Measurements from ENCODE around the gene WDR44. TPM values are rescaled to one million over a fixed set of nuclear protein-coding genes. Genes with fewer than 3 reads are reported as not detected.
"Not testable (repeated sequence)": the region's sequence is repeated elsewhere in the genome, so short reads cannot be mapped to it uniquely, and the experiment has no call there.

The WDR44 gene
- total and polyA plus RNA-seq, 4 donors = 8.4 to 21.2 (median 14.1) TPM

DNA sequence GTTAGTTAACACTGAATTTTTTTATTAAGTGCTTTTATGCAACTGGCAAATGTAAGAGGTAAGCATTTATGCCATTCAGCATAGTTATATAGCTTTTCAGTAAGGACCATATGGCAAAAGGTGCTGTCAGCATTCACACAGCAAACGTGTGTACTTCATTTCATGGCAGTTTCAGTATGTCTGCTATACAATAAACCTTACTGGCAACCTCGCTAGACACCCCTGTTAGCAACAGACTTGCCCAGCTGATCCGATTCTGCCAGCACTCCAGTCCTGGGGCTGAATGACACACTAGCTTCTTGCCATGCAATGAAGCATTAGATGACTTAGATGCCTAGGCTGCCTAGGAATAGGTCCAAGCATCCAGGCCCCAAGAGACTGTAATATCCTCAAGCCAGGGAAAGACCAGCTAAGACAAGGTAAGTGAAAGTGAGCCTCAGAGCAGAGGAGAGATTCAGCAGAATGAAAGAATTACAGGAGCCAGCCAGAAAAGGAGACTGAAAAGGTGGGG, 102.4 kb downstream of the WDR44 start:
- intact Hi-C loops (cut with DNase I) = no loop called here
- H3K9me3 ChIP-seq (ENCODE audit: control insufficient read depth, low read length) = no peaks in the 10 kb centered on the region
- DNase-seq (no peak), ATAC-seq (ENCODE audit: low FRiP score) (no peak)
- H3K27me3 ChIP-seq (ENCODE audit: control insufficient read depth in 1 of 2, insufficient read depth in 2 of 2, low read length in 1 of 2) = no peaks in the 10 kb centered on the region
- no peak overlapping the region for H3K4me3 ChIP-seq (ENCODE audit: low read length in 2 of 2)
- WGBS, 2 donors = 29 to 41% methylated on average over 3 of the region's 3 CpGs
- H3K4me1 ChIP-seq (ENCODE audit: control insufficient read depth in 1 of 2, insufficient read depth in 2 of 2, low read length in 2 of 2) = no peaks in the 10 kb centered on the region
- H3K27ac ChIP-seq (ENCODE audit: low read depth in 1 of 2, low read length in 2 of 2) = no peak overlapping the region
- no peaks in the 10 kb centered on the region for H3K36me3 ChIP-seq (ENCODE audit: control insufficient read depth in 1 of 2, insufficient read depth in 2 of 2, low read length in 1 of 2)

DNA sequence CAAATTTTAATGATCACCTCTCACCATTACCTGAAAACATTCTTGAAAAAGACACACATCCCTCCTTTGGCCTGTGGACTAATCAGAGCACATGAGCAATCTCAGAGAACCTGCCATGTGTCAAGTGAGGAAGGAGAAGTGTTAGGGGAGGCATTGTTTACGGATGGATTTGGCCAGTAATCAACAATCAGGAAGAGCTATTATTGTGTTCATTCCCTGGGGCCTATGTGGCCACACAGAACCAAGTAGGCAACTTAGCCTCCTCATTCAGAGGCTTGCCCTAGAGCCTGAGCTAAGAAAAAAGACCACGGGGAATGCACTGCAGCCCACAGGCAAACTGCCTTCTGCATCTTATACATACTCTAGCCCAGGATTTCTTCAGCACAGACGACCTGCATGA, 109.1 kb downstream of the WDR44 start:
- no peak overlapping the region for H3K4me3 ChIP-seq (ENCODE audit: low read length in 2 of 2)
- H3K27ac ChIP-seq (ENCODE audit: low read depth in 1 of 2, low read length in 2 of 2) = no peak overlapping the region
- H3K4me1 ChIP-seq (ENCODE audit: control insufficient read depth in 1 of 2, insufficient read depth in 2 of 2, low read length in 2 of 2) = no peaks in the 10 kb centered on the region
- intact Hi-C loops (cut with DNase I) = loop anchor here in 1 of 2 donors (10.0 kb wide), 1 partner anchor 350 kb away; no protein-coding TSS in a partner anchor
- H3K27me3 ChIP-seq (ENCODE audit: control insufficient read depth in 1 of 2, insufficient read depth in 2 of 2, low read length in 1 of 2) = no peaks in the 10 kb centered on the region
- whole genome bisulfite sequencing, 2 donors = 80 to 88% methylated on average over 3 of the region's 3 CpGs
- no peaks in the 10 kb centered on the region for H3K36me3 ChIP-seq (ENCODE audit: control insufficient read depth in 1 of 2, insufficient read depth in 2 of 2, low read length in 1 of 2)
- H3K9me3 ChIP-seq (ENCODE audit: control insufficient read depth, low read length) = no peaks in the 10 kb centered on the region
- DNase-seq (no peak), ATAC-seq (ENCODE audit: low FRiP score) (no peak)

DNA sequence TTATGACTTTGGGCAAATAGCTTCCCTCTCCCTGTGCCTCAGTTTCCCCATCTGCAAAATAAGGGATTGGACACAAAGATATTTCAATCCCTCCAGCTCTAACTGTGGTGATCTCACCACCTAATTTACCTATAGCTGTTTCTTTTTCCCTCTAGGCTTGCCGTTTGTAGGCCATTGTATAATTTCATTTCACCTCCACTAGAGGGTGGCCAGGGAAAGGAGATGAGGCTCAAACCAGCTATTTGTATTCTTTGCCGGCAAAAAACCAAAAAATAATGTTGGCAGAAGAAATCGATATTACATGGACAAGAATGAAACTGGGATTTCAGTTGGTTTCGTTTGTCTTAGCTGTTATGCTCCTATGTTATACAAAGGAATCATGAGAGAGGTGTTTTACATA, 113.6 kb downstream of the WDR44 start:
- ATAC-seq (ENCODE audit: low FRiP score) (no peak), DNase-seq (no peak)
- no peaks in the 10 kb centered on the region for H3K9me3 ChIP-seq (ENCODE audit: control insufficient read depth, low read length)
- no peaks in the 10 kb centered on the region for H3K36me3 ChIP-seq (ENCODE audit: control insufficient read depth in 1 of 2, insufficient read depth in 2 of 2, low read length in 1 of 2)
- 2 to 22% methylated on average over 4 of the region's 4 CpGs for WGBS, 2 donors
- H3K27me3 ChIP-seq (ENCODE audit: control insufficient read depth in 1 of 2, insufficient read depth in 2 of 2, low read length in 1 of 2) = no peaks in the 10 kb centered on the region
- no peaks in the 10 kb centered on the region for H3K4me1 ChIP-seq (ENCODE audit: control insufficient read depth in 1 of 2, insufficient read depth in 2 of 2, low read length in 2 of 2)
- no peak overlapping the region for H3K27ac ChIP-seq (ENCODE audit: low read depth in 1 of 2, low read length in 2 of 2)
- intact Hi-C loops (cut with DNase I) = loop anchor here in 1 of 2 donors (10.0 kb wide), 1 partner anchor 345 kb away; no protein-coding TSS in a partner anchor
- H3K4me3 ChIP-seq (ENCODE audit: low read length in 2 of 2) = no peak overlapping the region

DNA sequence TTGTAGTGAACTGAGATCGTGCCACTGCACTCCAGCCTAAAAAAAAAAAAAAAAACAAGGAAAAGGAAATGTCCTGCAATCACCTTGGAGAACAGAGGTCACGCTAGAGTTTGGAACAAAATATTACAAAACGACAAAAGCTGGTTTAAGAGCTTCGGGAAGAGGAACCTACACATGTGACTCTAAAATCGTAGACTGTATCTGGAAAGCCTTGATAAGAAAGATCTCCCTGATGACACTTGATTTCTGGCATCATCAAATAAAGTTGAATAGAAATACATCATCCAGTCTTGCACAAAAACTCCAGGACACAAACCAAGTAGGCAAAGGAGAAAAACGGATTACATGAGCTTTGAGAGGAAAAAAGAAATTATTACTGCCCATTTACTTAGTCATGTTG, 118.6 kb downstream of the WDR44 start:
- no peaks in the 10 kb centered on the region for H3K9me3 ChIP-seq (ENCODE audit: control insufficient read depth, low read length)
- no peak overlapping the region for H3K27ac ChIP-seq (ENCODE audit: low read depth in 1 of 2, low read length in 2 of 2)
- H3K4me1 ChIP-seq (ENCODE audit: control insufficient read depth in 1 of 2, insufficient read depth in 2 of 2, low read length in 2 of 2) = no peaks in the 10 kb centered on the region
- intact Hi-C loops (cut with DNase I) = loop anchor here in 1 of 2 donors (5.0 kb wide), 1 partner anchor 133 kb away; no protein-coding TSS in a partner anchor
- ATAC-seq (ENCODE audit: low FRiP score) = no peak
- no peaks in the 10 kb centered on the region for H3K36me3 ChIP-seq (ENCODE audit: control insufficient read depth in 1 of 2, insufficient read depth in 2 of 2, low read length in 1 of 2)
- no peak for DNase-seq
- H3K4me3 ChIP-seq (ENCODE audit: low read length in 2 of 2) = no peak overlapping the region
- H3K27me3 ChIP-seq (ENCODE audit: control insufficient read depth in 1 of 2, insufficient read depth in 2 of 2, low read length in 1 of 2) = no peaks in the 10 kb centered on the region
- WGBS, 2 donors = 73 to 76% methylated on average over 6 of the region's 6 CpGs

DNA sequence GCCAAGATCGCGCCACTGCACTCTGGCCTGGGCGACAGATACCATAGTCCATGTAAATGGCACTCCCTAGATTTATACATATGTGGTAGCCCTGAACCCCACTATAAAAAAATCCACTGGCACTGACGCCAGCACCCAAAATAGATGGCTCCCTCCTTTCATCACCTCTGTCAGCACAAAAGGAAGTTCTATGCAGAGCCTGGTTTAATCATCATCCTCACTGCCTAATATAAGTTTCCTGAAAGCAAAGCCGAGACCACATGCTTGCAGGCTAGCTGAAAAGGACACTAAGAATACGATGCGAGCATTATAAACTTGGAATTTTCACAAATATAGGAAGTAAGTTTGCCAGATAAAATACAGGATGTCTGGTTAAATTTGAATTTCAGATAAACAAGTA, 122.2 kb downstream of the WDR44 start:
- Histone ChIP-seq H3K4me3 (ENCODE audit: low read length in 2 of 2) (no peak overlapping the region), H3K36me3 (ENCODE audit: control insufficient read depth in 1 of 2, insufficient read depth in 2 of 2, low read length in 1 of 2) (no peaks in the 10 kb centered on the region), H3K4me1 (ENCODE audit: control insufficient read depth in 1 of 2, insufficient read depth in 2 of 2, low read length in 2 of 2) (no peaks in the 10 kb centered on the region), H3K9me3 (ENCODE audit: control insufficient read depth, low read length) (no peaks in the 10 kb centered on the region), H3K27me3 (ENCODE audit: control insufficient read depth in 1 of 2, insufficient read depth in 2 of 2, low read length in 1 of 2) (no peaks in the 10 kb centered on the region), H3K27ac (ENCODE audit: low read depth in 1 of 2, low read length in 2 of 2) (no peak overlapping the region)
- DNase-seq = no peak
- 56 to 66% methylated on average over 7 of the region's 7 CpGs for WGBS, 2 donors
- no peak for ATAC-seq (ENCODE audit: low FRiP score)
- intact Hi-C loops (cut with DNase I) = no loop called here

DNA sequence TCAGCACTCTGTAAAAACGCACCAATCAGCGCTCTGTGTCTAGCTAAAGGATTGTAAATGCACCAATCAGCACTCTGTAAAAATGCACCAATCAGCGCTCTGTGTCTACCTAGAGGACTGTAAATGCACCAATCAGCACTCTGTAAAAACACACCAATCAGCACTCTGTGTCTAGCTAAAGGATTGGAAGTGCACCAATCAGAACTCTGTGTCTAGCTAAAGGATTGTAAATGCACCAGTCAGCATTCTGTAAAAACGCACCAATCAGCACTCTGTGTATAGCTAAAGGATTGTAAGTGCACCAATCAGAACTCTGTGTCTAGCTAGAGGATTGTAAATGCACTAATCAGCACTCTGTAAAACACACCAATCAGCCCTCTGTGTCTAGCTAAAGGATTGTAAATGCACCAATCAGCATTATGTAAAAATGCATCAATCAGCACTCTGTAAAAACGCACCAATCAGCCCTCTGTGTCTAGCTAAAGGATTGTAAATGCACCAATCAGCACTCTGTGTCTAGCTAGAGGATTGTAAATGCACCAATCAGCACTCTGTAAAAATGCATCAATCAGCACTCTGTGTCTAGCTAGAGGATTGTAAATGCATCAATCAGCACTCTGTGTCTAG, 124.9 kb downstream of the WDR44 start:
- 78 to 97% methylated on average over 5 of the region's 5 CpGs for WGBS, 2 donors
- DNase-seq; ATAC-seq (ENCODE audit: low FRiP score): not testable (repeated sequence)

DNA sequence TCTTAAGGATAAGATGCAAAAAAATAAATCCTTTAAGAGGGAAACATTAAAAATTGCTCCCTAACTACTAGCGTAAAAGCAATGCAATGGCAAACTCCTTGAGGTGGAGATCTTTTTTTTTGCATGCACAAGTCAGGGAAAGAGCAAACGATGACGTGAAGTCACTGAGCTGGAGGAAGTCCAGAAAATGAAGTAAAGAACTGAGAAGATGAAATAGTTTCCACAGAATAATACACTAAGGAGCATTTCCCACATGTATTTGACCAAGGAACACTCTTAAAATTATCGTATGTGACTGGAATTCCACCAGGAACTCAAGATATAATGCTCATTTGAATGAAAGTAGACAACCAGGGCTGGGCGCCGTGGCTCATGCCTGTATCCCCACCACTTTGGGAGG, 128.7 kb downstream of the WDR44 start:
- DNase-seq (no peak), ATAC-seq (ENCODE audit: low FRiP score) (no peak)
- H3K4me3 ChIP-seq (ENCODE audit: low read length in 2 of 2) = no peak overlapping the region
- no peak overlapping the region for H3K27ac ChIP-seq (ENCODE audit: low read depth in 1 of 2, low read length in 2 of 2)
- intact Hi-C loops (cut with DNase I) = no loop called here
- H3K9me3 ChIP-seq (ENCODE audit: control insufficient read depth, low read length) = no peaks in the 10 kb centered on the region
- H3K4me1 ChIP-seq (ENCODE audit: control insufficient read depth in 1 of 2, insufficient read depth in 2 of 2, low read length in 2 of 2) = no peaks in the 10 kb centered on the region
- H3K36me3 ChIP-seq (ENCODE audit: control insufficient read depth in 1 of 2, insufficient read depth in 2 of 2, low read length in 1 of 2) = no peaks in the 10 kb centered on the region
- H3K27me3 ChIP-seq (ENCODE audit: control insufficient read depth in 1 of 2, insufficient read depth in 2 of 2, low read length in 1 of 2) = no peaks in the 10 kb centered on the region
- 24 to 40% methylated on average over 6 of the region's 6 CpGs for WGBS, 2 donors

More for the DNA sequence above, 124.9 kb downstream of the WDR44 start:
- H3K4me1 ChIP-seq (ENCODE audit: control insufficient read depth in 1 of 2, insufficient read depth in 2 of 2, low read length in 2 of 2); H3K36me3 ChIP-seq (ENCODE audit: control insufficient read depth in 1 of 2, insufficient read depth in 2 of 2, low read length in 1 of 2); intact Hi-C loops (cut with DNase I); H3K27me3 ChIP-seq (ENCODE audit: control insufficient read depth in 1 of 2, insufficient read depth in 2 of 2, low read length in 1 of 2); H3K27ac ChIP-seq (ENCODE audit: low read depth in 1 of 2, low read length in 2 of 2); H3K9me3 ChIP-seq (ENCODE audit: control insufficient read depth, low read length); H3K4me3 ChIP-seq (ENCODE audit: low read length in 2 of 2): not testable (repeated sequence)

DNA sequence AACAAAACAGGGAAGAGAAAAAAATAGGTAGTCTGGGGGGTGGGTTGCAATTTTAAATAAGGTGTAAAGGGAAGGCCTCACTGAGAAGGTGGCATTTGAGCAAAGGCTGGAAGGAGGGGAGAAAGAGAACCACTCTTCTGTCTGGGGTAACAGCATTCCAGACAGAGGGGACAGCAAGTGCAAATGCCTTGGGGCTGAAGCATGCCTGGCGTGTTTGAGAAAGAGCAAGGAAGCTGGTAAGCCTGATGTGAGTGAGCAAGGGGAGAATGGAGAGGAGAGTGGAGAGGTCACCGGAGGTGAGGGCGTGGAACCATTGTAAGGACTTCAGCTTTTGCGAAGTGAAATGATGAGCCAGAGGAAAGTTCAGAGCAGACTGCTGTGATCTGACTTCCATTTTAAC, 130.0 kb downstream of the WDR44 start:
- WGBS, 2 donors = 80 to 96% methylated on average over 4 of the region's 4 CpGs
- Histone ChIP-seq H3K27ac (ENCODE audit: low read depth in 1 of 2, low read length in 2 of 2) (no peak overlapping the region), H3K36me3 (ENCODE audit: control insufficient read depth in 1 of 2, insufficient read depth in 2 of 2, low read length in 1 of 2) (no peaks in the 10 kb centered on the region), H3K4me3 (ENCODE audit: low read length in 2 of 2) (no peak overlapping the region), H3K9me3 (ENCODE audit: control insufficient read depth, low read length) (no peaks in the 10 kb centered on the region), H3K4me1 (ENCODE audit: control insufficient read depth in 1 of 2, insufficient read depth in 2 of 2, low read length in 2 of 2) (no peaks in the 10 kb centered on the region), H3K27me3 (ENCODE audit: control insufficient read depth in 1 of 2, insufficient read depth in 2 of 2, low read length in 1 of 2) (no peaks in the 10 kb centered on the region)
- DNase-seq = no peak
- intact Hi-C loops (cut with DNase I) = no loop called here
- no peak for ATAC-seq (ENCODE audit: low FRiP score)

DNA sequence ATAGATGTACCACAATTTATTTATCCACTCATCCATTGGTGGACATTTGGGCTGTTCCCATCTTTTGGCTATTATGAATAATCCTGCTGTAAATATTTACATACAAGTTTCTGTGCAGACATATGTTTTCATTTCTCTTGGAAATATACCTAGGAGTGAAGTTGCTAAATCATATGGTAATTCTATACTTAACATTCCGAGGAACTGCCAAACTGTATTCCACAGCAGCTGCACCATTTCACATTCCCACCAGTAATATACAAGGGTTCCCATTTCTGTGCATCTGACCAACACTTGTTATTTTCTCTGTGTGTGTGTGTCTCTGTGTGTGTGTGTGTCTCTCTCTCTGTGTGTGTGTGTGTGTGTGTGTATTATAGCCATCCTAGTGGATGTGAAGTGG, 134.3 kb downstream of the WDR44 start:
- Histone ChIP-seq H3K4me3 (ENCODE audit: low read length in 2 of 2) (no peak overlapping the region), H3K27ac (ENCODE audit: low read depth in 1 of 2, low read length in 2 of 2) (no peak overlapping the region), H3K27me3 (ENCODE audit: control insufficient read depth in 1 of 2, insufficient read depth in 2 of 2, low read length in 1 of 2) (no peaks in the 10 kb centered on the region), H3K9me3 (ENCODE audit: control insufficient read depth, low read length) (no peaks in the 10 kb centered on the region), H3K4me1 (ENCODE audit: control insufficient read depth in 1 of 2, insufficient read depth in 2 of 2, low read length in 2 of 2) (no peaks in the 10 kb centered on the region), H3K36me3 (ENCODE audit: control insufficient read depth in 1 of 2, insufficient read depth in 2 of 2, low read length in 1 of 2) (no peaks in the 10 kb centered on the region)
- DNase-seq (no peak), ATAC-seq (ENCODE audit: low FRiP score) (no peak)
- 81 to 92% methylated on average over 1 of the region's 1 CpG for WGBS, 2 donors
- intact Hi-C loops (cut with DNase I) = no loop called here

Measured in aorta (tissue), 5 donors.